ENCODE results near the gene PSMC5.
A peak's percentile ranks its signal among the peaks of the same experiment; 100 is the strongest.
"Not testable (repeated sequence)": the region's sequence is repeated elsewhere in the genome, so short reads cannot be mapped to it uniquely, and the experiment has no call there.

PSMC5 gene

DNA sequence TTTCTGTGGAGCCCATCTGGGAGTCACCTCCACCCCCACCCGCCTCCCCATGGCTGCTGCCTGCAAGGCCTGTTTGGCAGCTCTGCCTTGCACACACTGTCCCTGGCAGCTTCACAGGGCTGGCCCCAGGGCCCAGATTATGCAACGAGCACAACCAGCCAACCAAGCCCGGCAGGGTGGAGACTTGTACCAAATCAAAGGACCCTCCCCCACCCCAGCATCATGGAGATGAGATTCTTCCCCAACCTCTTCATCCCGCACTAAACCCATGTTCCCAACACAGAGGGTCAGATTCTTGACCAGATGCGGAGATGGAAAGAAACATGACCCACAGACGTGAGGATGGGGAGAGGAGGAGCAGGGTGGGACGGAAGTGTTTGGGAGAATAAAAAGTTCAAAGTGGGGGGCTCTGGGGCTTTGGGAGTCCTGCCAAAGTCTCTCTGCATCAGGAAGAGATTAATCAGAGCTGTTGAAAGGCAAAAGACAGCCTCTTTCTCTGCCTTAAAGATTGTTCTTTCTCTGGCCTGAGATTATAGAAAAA is 11.5 kb downstream of the PSMC5 start:
- DNase-seq (ENCODE audit: low spot score), result peak; percentile 91

DNA sequence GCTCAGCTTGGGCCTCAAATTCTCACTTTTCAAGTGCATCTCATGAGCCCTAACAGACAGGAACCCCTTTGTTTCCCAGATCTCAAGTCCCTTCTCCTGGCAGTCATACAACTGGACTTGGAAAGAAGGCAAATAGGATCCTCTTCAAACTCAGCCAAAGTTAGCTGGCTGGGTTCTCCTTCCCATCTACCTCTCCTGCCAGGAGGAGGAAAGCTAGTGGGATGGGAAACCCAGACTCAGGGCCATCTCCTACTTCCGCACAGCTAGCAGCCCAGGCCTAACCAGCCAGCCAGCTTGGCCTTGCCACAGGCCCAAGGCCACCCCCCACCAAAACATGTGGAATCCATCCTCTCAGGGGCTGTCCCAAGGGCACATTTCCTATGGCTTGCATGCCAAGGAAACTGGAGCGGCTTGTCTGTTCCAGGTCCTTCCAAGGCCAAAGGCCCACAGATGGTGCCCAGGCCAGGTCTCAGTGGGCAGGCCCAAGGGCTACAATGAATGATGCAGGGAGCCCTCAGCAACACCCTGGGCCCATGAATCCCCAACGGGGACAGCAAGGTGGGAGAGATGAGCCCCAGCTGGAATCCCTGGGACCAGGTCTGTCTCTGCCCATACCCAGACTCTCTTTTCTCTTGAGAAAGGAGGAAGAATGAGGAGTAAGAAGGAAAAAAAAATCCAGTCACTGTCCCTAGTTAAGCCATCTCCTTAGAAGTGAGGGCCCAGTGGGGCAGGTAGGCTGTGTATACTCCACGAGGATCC is 13.5 kb downstream of the PSMC5 start:
- DNase-seq (ENCODE audit: low spot score), result peak; percentile 45

DNA sequence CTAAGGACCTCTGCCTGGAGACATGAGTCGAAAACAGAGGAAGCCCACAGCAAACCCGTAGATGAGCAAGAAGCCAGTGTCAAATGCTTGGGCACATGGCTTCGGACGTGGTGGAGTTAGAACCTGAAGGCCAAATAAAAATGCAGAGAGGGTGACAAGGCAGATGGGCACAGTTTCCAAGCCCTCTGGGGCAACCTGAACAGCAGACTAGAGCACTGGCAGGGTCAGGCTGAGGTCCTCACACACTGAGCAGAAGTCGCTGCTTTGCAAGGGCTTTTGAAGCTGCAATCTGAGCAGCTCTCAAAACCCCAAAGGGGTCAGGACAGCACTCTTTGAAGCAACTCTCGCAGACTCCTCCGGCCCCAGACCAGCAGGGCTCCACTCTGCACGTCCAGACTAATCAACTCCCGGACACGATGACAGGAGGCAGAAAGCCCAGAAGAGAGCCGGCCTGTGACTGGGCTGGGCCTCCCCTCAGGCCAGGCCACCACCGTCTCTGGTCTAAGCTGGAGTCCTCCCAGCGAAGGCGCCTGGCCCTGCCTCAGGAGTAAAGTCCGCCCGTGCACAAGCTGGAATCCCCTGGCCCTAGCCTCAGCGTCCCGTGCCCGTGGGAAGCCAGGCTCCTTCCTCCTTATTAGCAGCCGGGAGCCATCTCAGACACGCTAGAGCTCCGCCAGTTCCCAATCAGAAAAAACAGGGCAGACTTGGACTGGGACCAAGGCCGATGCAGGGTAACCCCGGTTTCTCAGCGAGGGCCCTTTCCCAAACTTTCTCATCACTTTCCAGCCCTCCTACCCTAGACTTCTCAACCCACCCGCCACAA is 14.3 kb downstream of the PSMC5 start:
- peak; percentile 62 for DNase-seq (ENCODE audit: low spot score)

DNA sequence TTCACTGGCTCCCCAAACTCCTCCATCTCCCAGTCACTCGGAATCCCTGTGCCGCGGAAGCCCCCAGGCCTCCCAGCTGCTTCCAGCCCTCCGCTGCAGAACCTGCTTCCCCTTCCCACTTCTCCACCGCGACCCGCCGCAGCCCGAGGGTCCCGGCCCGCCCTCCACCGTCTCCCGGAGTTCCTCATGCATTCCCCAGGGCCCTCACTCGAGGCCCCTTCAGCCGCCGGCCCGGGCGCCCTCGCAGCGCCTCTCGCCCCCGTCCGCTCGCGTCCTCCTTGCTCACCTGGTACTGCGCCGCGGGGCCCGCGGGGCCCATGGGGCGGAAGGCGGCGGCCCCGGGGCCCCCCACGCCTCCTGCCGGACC is 14.9 kb downstream of the PSMC5 start:
- DNase-seq (ENCODE audit: low spot score), result no peak

DNA sequence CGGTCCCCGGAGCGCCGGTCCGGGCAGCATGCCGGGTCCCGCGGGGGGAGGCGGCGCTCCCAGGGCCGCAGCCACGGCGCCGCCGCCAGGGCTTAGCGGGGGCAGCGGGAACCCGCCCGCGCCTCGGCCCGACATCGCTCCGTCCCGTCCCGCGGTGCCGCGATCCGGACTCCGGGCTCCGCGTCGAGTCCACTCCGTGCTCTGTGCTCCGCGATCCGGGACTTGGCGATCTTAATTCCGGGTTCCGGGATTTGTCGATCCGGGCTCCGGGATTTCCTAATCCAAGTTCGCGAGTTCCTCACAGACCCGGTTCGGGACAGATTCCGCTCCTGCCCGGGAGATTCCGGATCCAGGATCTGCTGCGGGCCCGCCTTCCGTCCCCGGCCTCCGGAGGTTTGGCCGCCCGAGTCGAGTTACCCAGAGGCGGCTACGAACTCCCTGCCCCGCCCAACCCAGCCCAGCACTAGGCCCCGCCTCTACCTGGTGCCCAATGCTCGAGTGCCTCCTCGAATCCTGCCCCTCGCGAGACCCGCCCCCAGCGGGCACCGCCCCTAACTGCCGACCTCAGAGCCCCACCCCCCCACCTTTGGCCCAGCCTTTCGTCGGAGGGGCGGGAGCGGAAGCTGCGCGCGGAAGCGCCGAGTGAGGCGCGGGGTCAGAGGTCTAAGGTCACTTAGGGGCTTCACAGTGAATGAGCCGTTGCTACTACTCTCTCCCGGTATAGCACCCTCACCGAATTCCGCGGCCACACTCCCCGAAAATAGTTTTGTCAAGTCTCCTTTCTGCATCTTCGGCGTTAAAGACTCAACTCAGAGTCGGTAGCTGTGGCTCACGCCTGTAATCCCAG is 15.5 kb downstream of the PSMC5 start, which contains the start of gene SMARCD2:
Gene SMARCD2 (minus strand): TSS at position 146 of the 847 bp plus-strand sequence. CDS start 11 bp downstream, at position 135.
- DNase-seq (ENCODE audit: low spot score), result peak; percentile 99

DNA sequence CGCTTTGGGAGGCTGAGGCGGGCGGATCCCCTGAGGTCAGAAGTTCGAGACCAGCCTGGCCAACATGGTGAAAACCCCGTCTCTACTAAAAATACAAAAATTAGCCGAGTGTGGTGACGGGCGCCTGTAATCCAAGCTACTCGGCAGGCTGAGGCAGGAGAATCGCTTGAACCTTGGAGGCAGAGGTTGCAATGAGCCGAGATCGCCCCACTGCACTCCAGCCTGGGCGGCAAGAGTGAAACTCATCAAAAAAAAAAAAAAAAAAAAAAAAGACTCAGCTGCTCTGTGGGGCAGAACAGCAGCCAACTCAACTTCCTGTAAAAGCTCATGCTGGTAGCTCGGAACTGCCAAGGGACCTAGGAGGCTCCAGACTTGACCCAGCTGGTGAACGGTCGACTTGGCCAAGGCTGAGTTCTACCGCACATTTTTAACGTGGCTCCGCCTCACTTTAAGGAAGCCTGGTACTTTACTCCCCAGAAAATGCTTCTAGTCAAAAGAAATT is 16.2 kb downstream of the PSMC5 start:
- peak; percentile 51 for DNase-seq (ENCODE audit: low spot score)

DNA sequence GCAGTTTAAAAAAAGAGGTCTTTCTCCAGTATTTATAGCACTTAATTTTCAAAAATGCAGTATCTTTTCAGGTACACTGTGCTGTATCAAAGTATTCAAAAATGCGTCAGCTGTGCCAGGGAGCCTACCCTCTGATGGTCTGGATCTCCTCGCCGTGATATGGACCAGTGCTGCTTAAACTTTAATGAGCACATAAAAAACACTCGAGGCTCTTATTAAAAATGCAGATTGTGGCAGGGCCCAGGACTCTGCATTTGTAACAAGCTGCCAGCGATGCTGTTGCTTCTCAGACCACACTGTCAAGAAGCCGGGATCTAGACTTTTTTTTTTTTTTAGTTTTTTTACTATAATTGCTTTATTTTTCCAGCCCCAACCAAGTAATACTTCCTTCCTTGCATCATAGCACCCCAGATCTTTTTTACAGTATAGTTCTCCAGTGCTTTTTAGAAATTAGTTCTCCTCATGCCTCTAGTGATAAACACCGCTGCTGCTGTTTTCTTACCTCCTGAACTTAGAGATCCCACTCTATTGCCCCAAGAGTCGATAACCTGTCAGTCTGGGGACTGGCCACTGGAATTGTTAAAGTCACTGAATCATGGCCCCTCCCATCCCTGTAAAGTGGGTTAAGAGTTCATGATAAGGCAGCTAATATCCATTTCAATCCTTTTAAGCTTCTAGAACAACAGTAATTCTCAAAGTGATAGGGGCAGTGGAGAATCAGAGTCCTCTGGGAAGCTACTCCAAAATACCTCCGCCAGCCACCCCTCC is 16.9 kb downstream of the PSMC5 start:
- DNase-seq (ENCODE audit: low spot score), result no peak

DNA sequence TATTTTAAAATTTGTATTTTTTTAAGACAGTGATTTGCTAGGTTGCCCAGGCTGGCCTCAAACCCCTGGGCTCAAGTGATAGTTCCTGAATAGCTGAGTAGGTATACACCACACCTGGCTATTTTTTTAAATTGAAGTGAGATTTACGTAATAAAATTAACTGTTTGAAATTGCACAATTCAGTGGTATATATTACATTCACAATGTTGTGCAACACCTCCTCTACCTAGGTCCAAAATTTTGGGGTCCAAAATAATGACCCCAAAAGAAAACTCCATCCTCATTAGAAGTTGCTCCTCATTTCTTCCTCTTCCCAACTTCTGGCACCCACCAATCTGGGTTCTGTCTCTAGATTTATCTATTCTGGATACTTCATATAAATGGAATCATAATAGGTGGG is 18.3 kb downstream of the PSMC5 start:
- no peak for DNase-seq (ENCODE audit: low spot score)

DNA sequence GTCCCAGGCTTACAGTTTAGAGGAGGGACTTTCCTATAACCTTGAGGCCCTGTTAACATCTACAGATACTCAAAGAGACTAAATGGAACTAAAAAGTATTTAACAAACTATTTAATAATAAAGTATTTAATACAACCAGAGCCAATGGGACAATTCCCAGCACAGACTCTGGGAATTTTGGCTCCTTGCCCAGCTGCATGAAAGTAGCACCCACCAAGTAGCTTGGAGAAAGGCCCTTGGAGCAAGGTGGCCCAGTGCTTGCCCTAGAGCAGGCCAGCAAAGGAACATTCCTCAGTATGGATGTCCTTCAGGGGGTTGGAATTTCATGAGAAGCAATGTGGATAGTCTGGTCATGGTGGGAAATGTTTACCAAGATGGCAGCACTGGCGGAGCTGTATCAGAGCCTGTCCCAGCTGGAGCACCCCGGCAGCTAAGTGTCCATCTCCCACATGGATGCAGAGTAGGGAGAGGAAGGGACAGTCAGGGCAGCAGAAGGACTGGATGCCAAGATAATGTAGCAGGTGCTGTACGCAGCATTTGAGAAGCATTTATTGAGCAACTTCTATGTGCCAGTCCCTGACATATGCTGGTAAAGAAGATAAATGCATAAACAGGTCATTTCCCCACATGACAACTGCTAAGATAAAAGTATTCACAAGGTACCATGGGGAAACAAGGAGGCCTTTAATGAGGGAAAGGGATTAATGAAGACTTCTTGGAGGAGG is 20.5 kb downstream of the PSMC5 start:
- DNase-seq (ENCODE audit: low spot score), result no peak

DNA sequence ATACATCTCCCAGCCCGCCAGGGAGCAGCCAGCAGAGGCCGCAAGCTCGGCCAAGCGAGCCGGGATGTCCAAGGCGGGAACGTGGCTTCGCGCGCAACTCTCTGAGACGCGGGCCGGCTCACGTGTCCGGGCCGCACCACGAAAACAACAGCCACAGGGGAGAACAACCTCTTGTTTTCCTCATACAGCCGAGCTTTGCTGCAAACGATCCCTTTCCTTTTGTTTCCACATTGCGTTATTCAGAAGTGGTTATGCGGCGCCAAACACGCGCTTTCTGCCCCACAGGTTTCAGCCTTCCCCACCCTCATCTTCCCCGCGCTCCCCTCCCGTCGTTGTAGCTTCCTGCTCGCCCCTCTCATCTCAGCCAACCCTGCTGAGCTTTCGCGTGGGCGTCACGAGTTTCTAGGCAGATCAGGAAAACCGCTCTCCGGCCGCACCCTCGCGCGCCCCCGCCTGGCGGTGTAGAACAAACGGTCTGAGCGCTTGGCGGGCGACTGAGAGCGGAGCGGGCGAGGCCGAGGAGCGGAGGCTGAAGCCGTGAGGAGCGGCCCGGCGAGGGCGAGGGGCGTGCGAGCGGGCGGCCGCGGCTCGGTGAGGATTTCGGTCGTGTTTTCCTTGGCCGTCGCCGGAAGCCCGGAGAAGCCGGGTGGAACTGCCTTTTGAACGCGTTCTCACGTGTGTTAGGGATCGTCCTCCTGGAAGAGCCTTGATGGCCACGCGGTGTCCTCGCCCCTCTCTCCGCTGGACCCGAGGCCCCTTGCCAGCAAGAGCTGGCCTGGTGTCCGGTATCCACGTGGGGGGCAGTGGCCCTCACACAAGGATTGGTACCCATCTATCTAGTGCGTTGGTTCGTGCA is 21.8 kb downstream of the PSMC5 start:
- DNase-seq (ENCODE audit: low spot score), result peak; percentile 83

DNA sequence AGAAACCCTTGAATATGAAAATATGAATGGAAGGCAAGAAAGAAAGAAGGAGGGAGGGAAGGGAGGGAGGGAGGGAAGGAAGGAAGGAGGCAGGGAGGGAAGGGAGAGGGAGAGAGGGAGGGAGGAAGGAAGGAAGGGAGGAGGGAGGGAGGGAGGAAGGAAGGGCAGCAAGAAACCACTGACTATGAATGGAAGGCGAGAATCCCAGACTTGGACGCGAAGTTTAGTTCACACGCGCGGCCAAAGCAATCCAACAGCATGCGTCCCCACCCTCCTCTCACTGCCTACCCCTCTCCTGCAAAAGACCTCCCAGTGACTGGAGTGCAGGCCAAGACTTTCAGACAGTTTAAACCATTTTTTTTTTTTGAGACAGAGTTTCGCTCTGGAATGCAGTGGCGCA is 23.2 kb downstream of the PSMC5 start:
- no peak for DNase-seq (ENCODE audit: low spot score)

DNA sequence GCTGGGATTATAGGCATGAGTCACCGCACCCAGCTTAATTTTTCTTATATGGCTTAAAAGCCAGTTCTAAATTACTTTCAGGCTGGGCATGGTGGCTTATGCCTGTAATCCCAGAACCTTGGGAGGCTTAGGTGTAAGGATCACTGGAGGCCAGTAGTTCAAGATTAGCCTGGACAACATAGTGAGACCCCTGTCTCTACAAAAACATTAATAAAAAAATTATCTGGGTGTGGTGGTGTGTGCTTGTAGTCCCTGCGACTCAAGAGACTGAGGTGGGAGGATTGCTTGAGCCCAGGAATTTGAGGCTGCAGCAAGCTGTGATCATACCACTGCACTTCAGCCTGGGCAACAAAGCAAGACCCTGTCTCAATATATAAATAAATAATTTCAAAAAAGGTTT is 26.0 kb downstream of the PSMC5 start:
- no peak for DNase-seq (ENCODE audit: low spot score)

DNA sequence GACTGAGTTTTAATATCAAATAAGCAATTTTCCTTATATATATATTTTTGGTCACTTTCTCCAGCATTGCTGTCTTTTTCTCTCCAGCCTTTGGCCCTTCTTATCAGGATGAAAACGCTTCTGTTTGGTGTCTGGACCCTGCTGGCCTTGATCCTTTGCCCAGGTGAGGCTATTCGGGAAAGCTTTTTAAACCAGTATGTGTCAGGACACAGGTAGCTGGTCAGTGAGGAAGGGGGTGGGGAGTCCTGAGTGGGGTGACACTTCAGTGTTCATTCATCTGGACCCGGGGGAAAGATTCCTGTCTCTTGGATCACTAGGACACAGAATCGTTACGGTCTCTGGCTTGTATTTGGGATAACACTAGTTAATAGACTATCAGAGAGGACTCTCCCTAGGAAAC is 27.5 kb downstream of the PSMC5 start:
- no peak for DNase-seq (ENCODE audit: low spot score)

DNA sequence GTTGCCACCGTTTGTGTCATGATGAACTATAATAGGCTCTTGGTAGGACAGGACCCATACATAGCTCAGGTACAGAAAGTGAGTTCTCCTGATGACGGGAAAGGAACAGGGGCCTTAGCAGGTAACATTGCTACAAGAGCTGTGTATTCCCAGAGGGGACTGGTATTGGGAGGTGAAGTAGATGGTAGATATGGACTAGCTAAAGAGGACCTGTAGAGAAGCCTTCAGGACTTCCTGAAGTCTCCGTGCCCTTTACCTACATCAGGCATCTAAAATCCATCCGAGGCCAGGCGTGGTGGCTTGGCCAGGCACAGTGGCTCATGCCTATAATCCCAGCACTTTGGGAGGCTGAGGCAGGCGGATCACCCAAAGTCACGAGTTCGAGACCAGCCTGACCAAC is 28.0 kb downstream of the PSMC5 start:
- DNase-seq (ENCODE audit: low spot score), result no peak

DNA sequence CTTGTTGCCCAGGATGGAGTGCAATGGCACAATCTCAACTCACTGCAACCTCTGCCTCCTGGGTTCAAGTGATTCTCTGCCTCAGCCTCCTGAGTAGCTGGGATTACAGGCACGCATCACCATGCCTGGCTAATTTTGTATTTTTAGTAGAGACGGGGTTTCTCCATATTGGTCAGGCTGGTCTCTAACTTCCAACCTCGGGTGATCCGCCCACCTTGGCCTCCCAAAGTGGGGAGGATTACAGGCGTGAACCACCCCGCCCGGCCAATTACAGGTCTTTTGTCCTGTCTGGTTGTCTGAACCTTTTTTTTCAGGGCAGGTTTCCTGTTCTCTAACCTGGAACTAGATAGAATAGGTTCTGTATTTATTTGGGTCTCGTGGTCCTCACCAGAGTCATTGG is 29.2 kb downstream of the PSMC5 start:
- not testable (repeated sequence) for DNase-seq (ENCODE audit: low spot score)

DNA sequence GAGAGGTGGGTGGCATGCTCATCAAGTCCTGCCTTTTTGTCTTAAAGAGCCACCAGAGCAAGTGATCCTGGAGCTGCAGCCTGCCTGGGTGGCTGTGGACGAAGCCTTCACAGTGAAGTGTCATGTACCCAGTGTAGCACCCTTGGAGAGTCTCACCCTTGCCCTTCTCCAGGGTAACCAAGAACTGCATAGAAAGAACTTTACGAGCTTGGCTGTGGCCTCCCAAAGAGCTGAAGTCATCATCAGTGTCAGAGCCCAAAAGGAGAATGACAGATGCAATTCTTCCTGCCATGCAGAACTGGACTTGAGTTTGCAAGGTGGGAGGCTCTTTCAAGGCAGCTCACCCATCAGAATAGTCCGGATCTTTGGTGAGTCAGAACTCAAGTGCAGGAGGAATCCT is 32.0 kb downstream of the PSMC5 start:
- no peak for DNase-seq (ENCODE audit: low spot score)

DNA sequence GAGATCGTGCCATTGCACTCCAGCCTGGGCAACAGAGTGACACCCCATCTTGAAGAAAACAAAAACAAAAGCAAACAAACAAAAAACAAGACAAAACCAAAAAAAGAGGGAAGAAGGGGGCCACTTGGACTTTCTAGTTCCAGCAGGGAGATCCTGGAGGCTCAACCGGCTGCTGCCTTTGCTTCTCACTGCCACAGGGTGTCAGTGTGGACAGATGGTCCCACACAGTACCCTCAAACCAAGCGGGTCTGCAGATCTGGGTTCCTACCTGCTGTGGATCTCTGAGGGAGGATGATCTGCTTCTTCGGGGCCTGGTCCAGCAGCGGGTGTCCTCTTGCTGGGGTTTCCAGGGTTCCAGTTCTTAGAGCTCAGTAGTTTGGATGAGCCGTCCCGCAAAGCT is 39.4 kb downstream of the PSMC5 start:
- DNase-seq (ENCODE audit: low spot score), result not testable (repeated sequence)

DNA sequence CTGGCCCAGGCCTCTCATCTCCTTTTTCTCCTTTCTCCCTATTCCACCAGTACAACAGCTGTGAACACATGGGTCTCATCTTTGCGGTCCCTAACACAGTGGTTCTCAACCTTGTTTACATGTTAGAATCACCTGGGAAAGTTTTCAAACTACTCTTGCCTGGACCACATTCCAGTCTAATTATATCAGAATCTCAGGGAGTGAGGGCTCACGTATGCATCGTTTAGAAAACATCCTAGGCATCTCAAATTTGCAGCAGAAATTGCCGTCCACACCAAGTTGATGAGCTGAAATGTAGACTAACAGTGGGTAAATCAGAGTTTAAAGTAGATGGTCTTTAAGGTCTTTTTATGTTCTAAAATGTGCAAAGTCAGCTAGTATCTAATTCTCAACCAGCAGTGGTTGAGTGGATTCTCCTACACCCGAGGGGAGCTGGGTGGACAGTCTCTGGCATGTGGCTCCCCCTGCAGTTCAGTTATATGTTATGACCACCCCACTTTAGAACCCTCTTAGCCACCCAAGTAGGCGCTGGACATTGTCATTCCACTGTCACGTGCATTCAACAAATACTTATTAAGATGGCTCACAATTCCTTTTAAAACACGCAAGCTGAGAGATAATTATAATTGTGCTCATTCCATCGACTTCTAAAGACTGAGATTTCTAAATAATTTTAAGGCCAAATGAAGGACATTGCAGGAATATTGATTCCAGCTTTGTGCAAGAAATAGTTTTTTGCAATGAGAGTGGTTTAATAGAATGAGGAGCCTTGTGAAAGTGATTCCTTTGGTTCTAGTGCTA is 42.5 kb downstream of the PSMC5 start:
- DNase-seq (ENCODE audit: low spot score), result not testable (repeated sequence)

DNA sequence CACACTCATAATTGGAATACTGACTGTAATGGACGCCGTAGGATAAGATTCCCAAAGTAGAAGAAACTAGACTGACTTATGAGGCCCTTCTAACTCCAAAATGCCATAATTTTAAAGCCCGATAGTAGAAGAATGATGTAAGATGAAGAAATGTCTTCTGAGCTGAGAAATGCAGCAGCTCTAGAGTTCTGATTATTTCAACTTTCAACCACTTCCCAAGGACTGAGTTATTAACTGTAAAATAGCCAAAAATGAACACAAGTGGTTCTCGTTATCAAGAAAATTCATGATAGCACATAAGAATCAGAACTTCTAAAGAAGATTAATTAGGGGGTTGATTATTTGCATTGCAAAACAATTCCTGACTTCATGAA is 43.0 kb downstream of the PSMC5 start:
- DNase-seq (ENCODE audit: low spot score), result not testable (repeated sequence)

All from globus pallidus (tissue), 1 donor.